HEK293 (cell line): Measurements from ENCODE around the gene WTAP.
A peak's percentile ranks its signal among the peaks of the same experiment; 100 is the strongest.

Experiments
- CTCF ChIA-PET: fragments of 350-600 bp; formaldehyde crosslinking; extraction: SDS; loops from one replicate; lab custom pipeline; 2021; ENCODE audit warnings: antibody characterized with exemption; lab: Yijun Ruan, JAX
- POLR2A ChIA-PET: fragments of 300-600 bp; formaldehyde crosslinking; extraction: SDS; loops from one replicate; lab custom pipeline; 2020; ENCODE audit warnings: antibody characterized with exemption, inconsistent platforms; lab: Yijun Ruan, JAX
- H3K27ac ChIP-seq: fragments of 200-500 bp; sonication (Bioruptor generic); 2 replicates; pipeline ENCODE4 v1.5.1; 2014; ENCODE audit warnings: low read depth, low read length, control low read depth, inconsistent platforms; ENCODE audit errors: extremely low read depth
- H3K36me3 ChIP-seq, 2 experiments: fragments of 200-500 bp in 1 of 2; sonication (Bioruptor generic) in 1 of 2; 1 replicate in 1 of 2; 2 replicates in 1 of 2; pipeline ENCODE4 v1.5.1; 2014 to 2017; ENCODE audit warnings: inconsistent platforms in 2 of 2, low read length in 2 of 2; ENCODE audit not compliant: control insufficient read depth in 2 of 2, insufficient read depth in 1 of 2
- H3K4me1 ChIP-seq: fragments of 200-500 bp; sonication (Bioruptor generic); 2 replicates; pipeline ENCODE4 v1.5.1; 2014; ENCODE audit warnings: mild to moderate bottlenecking, low read length, inconsistent platforms; ENCODE audit not compliant: control insufficient read depth, insufficient read depth
- H3K4me3 ChIP-seq: 2 replicates; pipeline ENCODE4 v1.5.1; 2011; ENCODE audit warnings: low read depth, mild to moderate bottlenecking, control low read depth, low read length, moderate library complexity
- H3K9me3 ChIP-seq: fragments of 200-500 bp; sonication (Bioruptor generic); 2 replicates; pipeline ENCODE4 v1.5.1; 2014; ENCODE audit warnings: low read depth, low read length, inconsistent platforms; ENCODE audit not compliant: control insufficient read depth, insufficient read depth
- BCL6B ChIP-seq: fragments of 450-650 bp; formaldehyde crosslinking; IDR thresholded peaks from 2 replicates; pipeline ENCODE4 v1.5.1; 2017; ENCODE audit warnings: missing biosample characterization, missing genetic modification characterization
- FEZF1 ChIP-seq: fragments of 450-650 bp; formaldehyde crosslinking; IDR thresholded peaks from 2 replicates; pipeline ENCODE4 v1.5.1; 2016; ENCODE audit warnings: missing biosample characterization, missing genetic modification characterization
- HOXA7 ChIP-seq: sonication (generic); formaldehyde crosslinking; IDR thresholded peaks from 2 replicates; pipeline ENCODE4 v1.8.1; 2022; ENCODE audit warnings: missing genetic modification reagents, borderline replicate concordance
- PRDM6 ChIP-seq: fragments of 450-650 bp; formaldehyde crosslinking; IDR thresholded peaks from 2 replicates; pipeline ENCODE4 v1.5.1; 2017; ENCODE audit warnings: missing biosample characterization, missing genetic modification characterization
- SCRT2 ChIP-seq: fragments of 450-650 bp; formaldehyde crosslinking; IDR thresholded peaks from 2 replicates; pipeline ENCODE4 v1.5.1; 2016; ENCODE audit warnings: missing biosample characterization, missing genetic modification characterization
- TSHZ1 ChIP-seq: fragments of 450-650 bp; formaldehyde crosslinking; IDR thresholded peaks from 2 replicates; pipeline ENCODE4 v1.5.1; 2016; ENCODE audit warnings: missing biosample characterization, missing genetic modification characterization, borderline replicate concordance
- ZNF121 ChIP-seq: fragments of 450-650 bp; formaldehyde crosslinking; IDR thresholded peaks from 2 replicates; pipeline ENCODE4 v1.5.1; 2016; ENCODE audit warnings: missing biosample characterization, missing genetic modification characterization
- ZNF248 ChIP-seq: fragments of 450-650 bp; formaldehyde crosslinking; IDR thresholded peaks from 2 replicates; pipeline ENCODE4 v1.5.1; 2017; ENCODE audit warnings: missing biosample characterization, missing genetic modification characterization
- ZNF335 ChIP-seq: fragments of 450-650 bp; formaldehyde crosslinking; conservative IDR thresholded peaks from 2 replicates; pipeline ENCODE4 v1.5.1; 2016; ENCODE audit warnings: missing biosample characterization, missing genetic modification characterization
- ZNF416 ChIP-seq: fragments of 450-650 bp; formaldehyde crosslinking; IDR thresholded peaks from 2 replicates; pipeline ENCODE4 v1.5.1; 2016; ENCODE audit warnings: missing biosample characterization, missing genetic modification characterization
- ZNF580 ChIP-seq: fragments of 450-650 bp; formaldehyde crosslinking; IDR thresholded peaks from 2 replicates; pipeline ENCODE4 v1.5.1; 2016; ENCODE audit warnings: missing biosample characterization, missing genetic modification characterization
- ZNF624 ChIP-seq: fragments of 450-650 bp; formaldehyde crosslinking; IDR thresholded peaks from 2 replicates; pipeline ENCODE4 v1.5.1; 2017; ENCODE audit warnings: missing biosample characterization, missing genetic modification characterization

Gene WTAP

GRCh38 chr6:159715166-159715565, 12.1 kb upstream of the WTAP start:
- no peaks in the 10 kb centered on the region for H3K4me1 ChIP-seq
- no peak overlapping the region for H3K27ac ChIP-seq
- POLR2A ChIA-PET: no interaction called here
- no peaks in the 10 kb centered on the region for H3K36me3 ChIP-seq
- CTCF ChIA-PET: no interaction called here
- no peak for TF ChIP-seq ZNF416 (tag by site-specific recombination)
- no peak overlapping the region for H3K4me3 ChIP-seq
- H3K9me3 ChIP-seq: no peaks in the 10 kb centered on the region

- Histone ChIP-seq H3K4me3 (no peak overlapping the region), H3K27ac (no peak overlapping the region), H3K36me3 (no peaks in the 10 kb centered on the region), H3K9me3 (no peaks in the 10 kb centered on the region), H3K4me1 (no peaks in the 10 kb centered on the region)
- TF ChIP-seq ZNF624 (no peak), ZNF121 (tag by site-specific recombination) (peak; percentile 23; the same call in 1 of the 2 replicates), ZNF248 (tag by site-specific recombination) (no peak)
- POLR2A ChIA-PET: no interaction called here
- CTCF ChIA-PET: no interaction called here
These were observed 11.7 kb upstream of the WTAP start for GRCh38 chr6:159715605-159716004.

GRCh38 chr6:159716247-159717096, 10.8 kb upstream of the WTAP start:
- no peaks in the 10 kb centered on the region for H3K36me3 ChIP-seq
- POLR2A ChIA-PET: interaction anchor here (2.3 kb wide), 1 partner anchor 10 kb away, joined by 14 read pairs; the partner anchor contains the start of gene WTAP
- H3K4me3 ChIP-seq: no peak overlapping the region
- no peak overlapping the region for H3K27ac ChIP-seq
- H3K4me1 ChIP-seq: no peaks in the 10 kb centered on the region
- H3K9me3 ChIP-seq: no peaks in the 10 kb centered on the region
- CTCF ChIA-PET: interaction anchor here (2.1 kb wide), 1 partner anchor 9 kb away, joined by 4 read pairs; no protein-coding TSS in a partner anchor
- TF ChIP-seq BCL6B (tag by site-specific recombination) (no peak), SCRT2 (tag by site-specific recombination) (peak; percentile 72)
- TF ChIP-seq, all 188 proteins: peak for 1

- CTCF ChIA-PET: interaction anchor here (0.6 to 2.7 kb wide), 9 partner anchors 7 to 456 kb away, joined by 3 to 11 read pairs (median 4); no protein-coding TSS in a partner anchor
- peaks cover under 1 to 11% of the 10 kb centered on the region in 2 experiments; a peak in 2 of 3 replicates for H3K36me3 ChIP-seq
- no peaks in the 10 kb centered on the region for H3K9me3 ChIP-seq
- no peak overlapping the region for H3K27ac ChIP-seq
- H3K4me1 ChIP-seq: no peaks in the 10 kb centered on the region
- POLR2A ChIA-PET: interaction anchor here (0.8 to 2.3 kb wide), 4 partner anchors 8 to 71 kb away, joined by 3 to 14 read pairs (median 4); partner anchors contain the start of genes MRPL18, SOD2, TCP1 and WTAP
- H3K4me3 ChIP-seq: no peak overlapping the region
- TF ChIP-seq TSHZ1 (tag by site-specific recombination) (no peak), ZNF580 (no peak), HOXA7 (CRISPR knock-in tag) (no peak), FEZF1 (tag by site-specific recombination) (peak; percentile 14; the same call in 1 of the 2 replicates), PRDM6 (tag by site-specific recombination) (no peak), ZNF335 (tag by site-specific recombination) (0 out of 2 replicates have a peak, but pooled peaks have one; percentile 16)
These were observed 8.7 kb upstream of the WTAP start for GRCh38 chr6:159718634-159719033.
